ENCODE measurements around the gene ANXA5.

DNA sequence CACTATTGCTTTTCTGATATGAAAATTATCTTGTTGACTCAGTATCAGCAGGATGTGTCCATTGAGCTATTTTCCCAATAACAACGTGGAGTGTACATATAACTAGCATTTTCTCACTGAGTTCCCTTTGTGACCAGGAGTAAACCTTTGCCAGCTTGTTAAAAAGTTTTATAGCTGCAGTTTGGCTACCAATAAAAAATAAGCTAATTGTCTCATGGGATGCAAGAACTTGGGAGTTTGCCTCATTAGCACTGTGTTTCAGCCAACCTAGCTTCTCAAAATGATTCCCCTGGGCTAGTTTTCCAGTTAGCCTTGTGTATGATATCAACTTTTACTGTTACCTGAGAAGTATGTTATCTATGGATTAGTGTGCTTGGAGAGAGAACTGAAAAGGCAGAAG, 24.9 kb upstream of the ANXA5 start:
- TF ChIP-seq, protein P1, sequence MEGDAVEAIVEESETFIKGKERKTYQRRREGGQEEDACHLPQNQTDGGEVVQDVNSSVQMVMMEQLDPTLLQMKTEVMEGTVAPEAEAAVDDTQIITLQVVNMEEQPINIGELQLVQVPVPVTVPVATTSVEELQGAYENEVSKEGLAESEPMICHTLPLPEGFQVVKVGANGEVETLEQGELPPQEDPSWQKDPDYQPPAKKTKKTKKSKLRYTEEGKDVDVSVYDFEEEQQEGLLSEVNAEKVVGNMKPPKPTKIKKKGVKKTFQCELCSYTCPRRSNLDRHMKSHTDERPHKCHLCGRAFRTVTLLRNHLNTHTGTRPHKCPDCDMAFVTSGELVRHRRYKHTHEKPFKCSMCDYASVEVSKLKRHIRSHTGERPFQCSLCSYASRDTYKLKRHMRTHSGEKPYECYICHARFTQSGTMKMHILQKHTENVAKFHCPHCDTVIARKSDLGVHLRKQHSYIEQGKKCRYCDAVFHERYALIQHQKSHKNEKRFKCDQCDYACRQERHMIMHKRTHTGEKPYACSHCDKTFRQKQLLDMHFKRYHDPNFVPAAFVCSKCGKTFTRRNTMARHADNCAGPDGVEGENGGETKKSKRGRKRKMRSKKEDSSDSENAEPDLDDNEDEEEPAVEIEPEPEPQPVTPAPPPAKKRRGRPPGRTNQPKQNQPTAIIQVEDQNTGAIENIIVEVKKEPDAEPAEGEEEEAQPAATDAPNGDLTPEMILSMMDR (IDR thresholded peaks at IDR 0.05) = no peak
- no peak for TF ChIP-seq POLR2A (IDR thresholded peaks at IDR 0.05)

Measured in suprapubic skin (tissue), 3 donors.